GM19238 (cell line): ENCODE measurements around the gene CENPX.

Experiments
- DNase-seq: peaks from one replicate; pipeline ENCODE4 v3.0.0; 2011; ENCODE audit warnings: low spot score; ENCODE audit not compliant: insufficient read length

CENPX gene

GRCh38 chr17:82023447-82024241, 966 bp upstream of the CENPX start:
- DNase-seq: peak; percentile 44

DNA sequence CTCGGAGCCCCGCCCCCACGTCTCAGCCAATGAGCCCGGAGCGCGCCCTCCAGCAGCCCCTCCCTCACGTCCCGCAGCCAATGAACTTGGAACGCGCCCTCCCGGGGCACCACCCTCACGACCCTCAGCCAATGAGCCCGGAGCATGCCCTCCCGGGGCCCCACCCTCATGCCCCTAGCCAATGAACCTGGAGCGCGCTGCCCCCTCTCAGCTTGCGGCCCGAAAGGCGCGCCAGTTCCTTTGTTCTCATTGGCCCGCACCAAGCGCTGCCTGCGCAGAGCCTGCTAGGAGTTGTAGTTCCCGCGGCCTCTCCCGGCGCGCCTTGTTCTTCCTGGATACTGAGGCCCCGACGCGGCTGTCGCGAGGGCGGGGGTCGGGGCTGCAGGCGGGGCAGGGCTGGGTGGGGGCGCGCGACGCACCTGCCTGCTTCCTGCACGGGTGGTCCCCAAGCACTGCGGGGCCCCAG, 336 bp upstream of the CENPX start, which contains the start of gene LRRC45:
Gene LRRC45 (plus strand): TSS at position 325 of the 466 bp plus-strand sequence. CDS start 339 bp downstream, outside the sequence.
- peak; percentile 100 for DNase-seq

DNA sequence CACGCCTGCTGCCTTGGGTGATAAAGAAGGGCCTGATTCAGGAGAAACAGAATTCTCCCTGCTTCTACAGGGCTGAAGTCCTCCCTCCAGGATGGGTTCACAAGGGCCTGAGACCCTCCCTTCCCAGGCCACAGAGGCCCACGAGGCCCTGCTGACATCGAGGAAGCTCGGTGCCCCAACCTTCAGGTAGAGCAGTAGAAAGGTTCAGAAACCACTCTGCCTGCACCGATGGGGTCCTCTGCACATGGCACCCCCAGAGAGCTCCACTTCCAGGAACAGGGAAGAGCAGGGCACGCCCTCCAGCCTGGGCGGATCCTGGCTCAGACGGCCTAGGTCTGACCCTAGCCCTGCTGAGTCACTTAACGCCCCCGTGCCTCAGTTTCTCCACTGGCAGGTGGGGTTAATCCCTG, 773 bp downstream of the CENPX start:
- no peak for DNase-seq

DNA sequence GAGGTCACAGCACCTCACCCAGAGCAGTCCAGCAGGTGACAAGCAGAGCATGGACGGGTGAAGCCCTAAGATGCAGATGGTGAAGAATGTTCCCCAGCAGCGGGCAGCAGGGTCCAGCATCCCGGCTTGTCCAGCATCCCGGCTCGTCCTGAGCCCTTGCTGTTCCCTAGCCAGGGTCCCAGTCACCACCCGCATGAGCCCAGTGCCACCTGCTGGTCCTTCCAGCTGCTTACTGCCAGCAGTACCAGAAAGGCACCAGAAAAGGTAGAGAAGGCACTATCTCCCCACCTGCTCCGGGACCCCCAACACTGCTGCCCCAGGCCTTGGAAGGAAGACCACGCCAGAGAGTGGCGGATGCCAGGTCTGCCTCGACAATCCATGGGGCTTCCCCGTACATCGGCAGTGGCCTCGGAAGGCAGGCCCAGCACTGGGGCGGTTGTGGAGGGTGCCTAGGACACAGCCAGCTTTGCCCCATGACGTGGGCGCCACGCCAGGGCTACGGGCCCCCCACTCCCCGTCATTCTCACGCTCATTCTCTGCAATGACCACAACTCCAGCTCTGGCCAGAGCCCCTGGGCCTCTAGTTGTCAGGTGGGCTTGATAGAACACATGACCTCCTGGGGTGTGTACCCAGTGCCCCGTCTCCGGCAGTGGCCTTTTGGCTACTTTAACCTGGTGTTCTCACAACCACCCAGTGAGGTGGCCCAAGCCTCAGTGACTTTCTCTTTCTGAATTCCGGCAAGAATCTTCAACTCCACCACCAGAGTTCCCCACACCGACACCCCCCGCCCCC, 1.4 kb downstream of the CENPX start:
- peak; percentile 48 for DNase-seq

DNA sequence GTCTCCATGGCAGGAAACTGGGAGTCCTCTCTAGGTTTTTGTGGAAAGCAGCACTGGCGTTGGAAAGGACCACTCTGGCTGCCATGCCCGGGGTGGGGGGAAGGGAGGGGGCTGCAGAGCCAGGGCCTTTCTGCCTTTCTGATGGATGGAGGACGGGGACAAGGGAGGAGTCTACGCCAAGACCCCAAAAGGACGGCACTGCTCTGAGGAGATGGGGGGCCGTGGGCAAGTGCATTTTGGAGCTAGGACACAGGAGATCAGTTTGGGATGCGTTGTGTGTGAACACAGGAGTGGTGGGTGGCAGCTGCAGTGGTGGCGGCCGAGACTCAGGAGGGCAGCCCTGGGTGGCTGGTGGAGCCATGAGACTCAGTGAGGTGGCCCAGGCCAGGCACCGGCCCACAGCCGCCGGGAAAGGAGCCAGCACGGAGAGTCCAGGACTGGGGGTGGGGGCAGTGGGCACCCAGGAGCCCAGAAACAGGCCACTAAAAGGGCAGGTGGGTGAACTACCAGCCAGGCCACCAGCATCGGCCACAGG, 2.0 kb downstream of the CENPX start:
- no peak for DNase-seq

GRCh38 chr17:82019690-82020571, 2.7 kb downstream of the CENPX start:
- peak; percentile 70 for DNase-seq

- no peak for DNase-seq
Observed at GRCh38 chr17:82018989-82019689, 3.5 kb downstream of the CENPX start.

DNA sequence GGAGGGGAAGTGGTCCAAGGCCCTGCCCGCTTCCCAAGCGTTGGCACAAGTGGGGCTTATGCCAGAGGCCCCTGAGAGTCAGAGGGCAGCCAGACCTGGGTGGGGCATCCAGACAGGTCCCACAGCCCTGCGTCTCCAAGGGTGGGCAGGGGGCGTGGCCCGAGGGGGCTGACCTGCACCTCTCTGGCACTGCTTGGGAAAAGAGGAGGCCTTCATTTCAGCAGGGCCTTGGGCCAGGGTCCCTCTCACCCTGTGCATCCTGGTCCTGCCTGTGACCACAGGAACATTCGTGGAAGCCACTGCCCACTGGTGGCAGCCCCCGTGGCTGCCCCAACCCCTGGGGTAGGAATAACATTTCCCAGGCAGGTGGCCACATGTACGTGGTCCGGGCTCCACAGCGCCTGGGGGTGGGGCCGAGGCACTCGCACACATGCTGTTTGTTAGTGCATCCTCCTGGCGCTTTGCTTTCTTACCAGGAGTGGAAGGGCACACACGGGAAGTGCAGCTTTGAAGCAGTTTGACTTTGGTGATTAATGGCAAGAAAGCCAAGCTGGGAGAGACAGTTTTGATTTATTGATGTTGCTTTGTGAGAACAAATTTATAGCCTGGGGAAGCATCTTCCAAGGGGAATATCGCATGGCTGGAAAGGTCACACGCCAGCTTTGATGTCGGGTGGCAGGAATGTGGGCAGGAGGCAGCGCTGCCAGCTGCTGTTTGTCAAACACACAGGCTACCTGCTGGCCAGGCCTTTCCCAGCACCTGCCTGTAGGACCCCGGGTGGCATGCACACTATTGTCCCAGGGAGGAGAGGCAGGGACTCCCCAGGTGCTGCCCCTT, 4.3 kb downstream of the CENPX start:
- DNase-seq: no peak

DNA sequence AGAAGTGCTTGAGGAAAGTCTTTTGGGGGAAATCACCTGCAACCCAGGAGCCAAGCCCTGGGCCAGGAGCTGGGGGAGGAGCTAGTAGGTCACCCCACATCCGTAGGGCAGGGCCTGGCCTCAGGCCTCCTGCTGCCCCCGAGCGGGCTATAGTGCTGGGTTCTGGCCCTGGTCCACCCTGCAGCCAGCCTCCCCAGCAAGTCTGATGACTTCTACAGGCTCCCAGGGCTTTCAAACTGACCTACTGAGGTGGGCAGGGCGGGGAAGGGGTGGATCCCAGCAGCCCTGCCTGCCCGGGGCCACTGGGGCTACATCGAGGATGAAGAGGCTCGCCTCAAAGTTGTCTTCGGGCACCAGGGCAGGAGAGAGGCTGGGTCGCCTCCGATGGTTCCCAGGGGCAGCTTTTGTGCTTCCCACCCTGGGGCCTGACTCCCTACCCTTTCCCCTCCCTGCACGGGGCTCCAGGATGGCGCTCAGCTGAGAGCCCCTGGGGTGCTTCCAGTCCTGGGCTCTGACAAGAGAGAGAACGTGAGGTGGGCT, 5.0 kb downstream of the CENPX start:
- no peak for DNase-seq

DNA sequence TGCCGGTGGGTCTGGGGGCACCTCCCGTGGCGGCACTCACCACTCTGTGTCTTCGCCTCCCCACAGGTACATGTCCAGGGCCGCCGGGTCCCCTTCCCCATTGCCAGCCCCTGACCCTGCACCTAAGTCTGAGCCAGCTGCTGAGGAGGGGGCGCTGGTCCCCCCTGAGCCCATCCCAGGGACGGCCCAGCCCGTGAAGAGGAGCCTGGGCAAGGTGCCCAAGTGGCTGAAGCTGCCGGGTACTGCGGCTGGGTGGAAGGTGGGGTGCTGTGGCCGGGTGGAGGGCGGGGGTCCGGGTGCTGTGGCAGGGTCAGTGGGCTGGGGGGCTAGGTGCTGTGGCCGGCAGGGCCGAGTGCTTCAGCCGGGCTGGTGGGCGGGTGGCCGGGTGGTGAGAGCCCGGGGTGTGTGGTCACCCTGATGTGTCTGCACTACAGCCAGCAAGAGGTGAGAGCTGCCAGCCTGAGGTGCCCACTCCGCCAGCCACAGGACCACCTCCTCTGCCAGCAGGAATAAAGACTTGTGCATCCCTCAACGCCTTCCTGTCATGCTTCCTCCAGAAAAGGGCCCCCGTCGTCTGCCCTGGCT, 5.7 kb downstream of the CENPX start:
- no peak for DNase-seq

DNA sequence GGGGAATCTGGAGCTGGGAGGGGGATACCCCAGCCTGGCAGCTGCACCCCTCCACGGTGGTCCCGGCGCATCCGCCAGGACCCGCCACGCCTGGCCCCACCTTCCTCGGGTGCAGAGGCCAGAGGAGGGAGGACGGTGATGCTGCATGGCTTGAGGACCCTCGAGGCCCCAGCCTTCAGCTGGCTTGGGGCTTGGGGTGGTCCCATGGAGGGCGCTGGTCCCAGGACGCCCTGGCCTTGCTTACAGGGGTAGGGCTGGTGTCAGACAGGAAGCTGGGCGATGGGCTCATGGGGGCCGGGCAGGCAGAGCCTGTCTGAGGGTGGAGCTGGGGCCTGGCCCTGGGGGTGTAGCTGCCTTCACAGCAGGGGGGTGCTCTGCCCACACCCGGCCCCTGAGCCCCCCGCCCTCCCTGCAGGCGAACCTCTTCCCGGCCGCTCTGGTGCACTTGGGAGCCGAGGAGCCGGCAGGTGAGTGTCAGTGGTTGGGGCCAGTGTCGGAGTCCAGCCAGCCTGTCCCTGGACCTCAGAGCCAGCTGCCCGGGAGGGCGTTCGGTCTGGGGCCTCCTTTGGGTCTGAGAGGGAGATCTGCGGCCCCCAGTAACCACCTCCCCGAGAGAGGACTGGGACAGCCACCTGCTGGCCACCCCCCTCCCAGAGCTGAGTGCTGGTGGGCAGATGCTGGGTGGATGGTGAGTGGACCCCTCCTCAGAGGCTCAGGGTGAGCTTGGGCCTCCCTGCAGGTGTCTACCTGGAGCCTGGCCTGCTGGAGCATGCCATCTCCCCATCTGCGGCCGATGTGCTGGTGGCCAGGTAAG, 6.4 kb downstream of the CENPX start:
- no peak for DNase-seq

- DNase-seq: no peak
Observed at GRCh38 chr17:82015311-82015971, 7.2 kb downstream of the CENPX start.

DNA sequence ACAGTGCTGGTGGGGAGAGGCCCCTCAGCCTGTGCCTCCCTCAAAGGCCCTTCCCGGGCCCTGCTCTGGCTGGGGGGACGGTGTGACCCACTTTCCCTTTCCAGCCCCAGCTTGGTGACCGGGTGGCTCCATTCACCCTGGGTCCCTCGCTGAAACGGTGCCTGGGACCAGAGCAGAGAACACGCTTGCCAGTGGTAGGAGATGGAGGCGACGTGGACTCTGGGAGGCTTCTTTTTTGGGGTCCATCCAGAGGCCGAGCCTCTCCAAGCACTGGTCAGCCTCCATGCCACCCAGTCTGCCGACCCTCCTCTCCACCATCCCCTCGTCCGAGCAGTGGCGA, 7.7 kb downstream of the CENPX start:
- DNase-seq: no peak

DNA sequence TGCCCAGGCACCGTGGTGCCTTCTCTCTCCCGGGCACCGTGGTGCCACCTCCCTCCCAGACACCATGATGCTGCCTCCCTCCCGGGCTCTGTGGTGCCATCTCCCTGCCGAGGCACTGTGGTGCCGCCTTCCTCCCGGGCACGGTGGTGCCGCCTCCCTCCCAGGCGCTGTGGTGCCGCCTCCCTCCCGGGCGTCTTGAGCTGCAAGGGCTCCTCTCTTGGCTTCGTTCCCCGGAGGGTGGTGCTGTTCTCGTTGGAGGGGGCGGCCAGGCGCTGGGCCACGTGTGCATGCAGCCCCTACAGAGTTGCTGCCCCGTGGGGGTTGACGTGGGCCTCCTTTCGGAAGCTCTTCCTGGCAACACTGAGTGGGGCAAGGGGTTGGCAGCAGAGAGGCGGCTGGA, 8.2 kb downstream of the CENPX start:
- no peak for DNase-seq

GRCh38 chr17:82013772-82014321, 8.8 kb downstream of the CENPX start:
- no peak for DNase-seq

- DNase-seq: no peak
Observed at GRCh38 chr17:82013341-82013740, 9.3 kb downstream of the CENPX start.

DNA sequence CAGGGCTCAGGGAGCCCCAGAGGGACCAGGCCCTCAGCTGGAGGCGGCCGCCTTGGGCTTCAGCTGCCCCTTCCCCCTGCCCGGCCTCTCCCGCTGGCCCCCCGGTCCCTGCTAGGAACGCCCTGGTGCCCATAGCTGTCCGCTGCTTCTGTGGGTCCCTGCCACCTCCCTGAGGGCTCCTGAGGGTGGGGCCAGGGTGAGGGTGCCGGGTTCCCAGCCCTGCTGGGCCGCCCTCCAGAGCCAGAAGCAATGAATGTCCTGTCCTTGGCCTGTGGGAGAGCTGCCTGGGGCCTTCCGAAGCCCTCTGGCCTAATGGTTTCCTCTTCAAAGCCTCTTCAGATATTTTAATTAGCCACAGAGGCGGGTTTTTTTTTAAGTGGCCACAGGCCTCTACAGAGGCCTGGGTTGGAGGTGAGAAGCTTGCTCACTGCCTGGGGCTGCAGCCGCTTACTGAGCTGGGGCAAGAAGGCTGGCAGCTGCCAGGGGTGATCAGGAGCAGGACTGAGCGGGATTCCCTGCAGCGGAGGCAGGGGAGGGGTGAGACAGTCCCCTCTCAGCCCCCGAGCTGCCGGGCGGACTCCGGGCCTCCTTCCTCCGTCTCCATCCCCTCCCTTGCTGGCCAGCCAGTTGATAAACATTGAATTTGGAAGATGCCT, 9.9 kb downstream of the CENPX start:
- DNase-seq: no peak
